Left kidney (tissue), 2 donors: ENCODE data around the gene DRP2. TPM values are rescaled to one million over a fixed set of nuclear protein-coding genes. Genes with fewer than 3 reads are reported as not detected.
"Not testable (repeated sequence)": the region's sequence is repeated elsewhere in the genome, so short reads cannot be mapped to it uniquely, and the experiment has no call there.

ENCODE experiments used
- DNase-seq: peaks from one replicate; pipeline ENCODE4 v3.0.0-alpha.2; 2013
- polyA plus RNA-seq: library from polyadenylated mRNA; unstranded; fragments of 120-200 nt; gene quantifications from one replicate; pipeline ENCODE4 v1.2.1, GENCODE V29; 2013; ENCODE audit not compliant: insufficient read length

The DRP2 gene
- polyA plus RNA-seq, 1 donor: 2.3 TPM

- no peak for DNase-seq
Measured at GRCh38 chrX:101232316-101232715, 12.7 kb downstream of the DRP2 start.

- no peak for DNase-seq
Measured at GRCh38 chrX:101237041-101237440, 17.5 kb downstream of the DRP2 start.

GRCh38 chrX:101241531-101241930 lies 21.9 kb downstream of the DRP2 start:
- DNase-seq: no peak

GRCh38 chrX:101252634-101253033 lies 33.0 kb downstream of the DRP2 start:
- no peak for DNase-seq

- no peak for DNase-seq
Measured at GRCh38 chrX:101257448-101258258, 38.1 kb downstream of the DRP2 start.

- DNase-seq: no peak
Measured at GRCh38 chrX:101258259-101258581, 38.6 kb downstream of the DRP2 start.

GRCh38 chrX:101260435-101260834 lies 40.8 kb downstream of the DRP2 start:
- DNase-seq: no peak

- DNase-seq: no peak
Measured at GRCh38 chrX:101262590-101262989, 43.0 kb downstream of the DRP2 start.

- DNase-seq: no peak
Measured at GRCh38 chrX:101263766-101264165, 44.2 kb downstream of the DRP2 start.

- DNase-seq: no peak
Measured at GRCh38 chrX:101265869-101266428, 46.4 kb downstream of the DRP2 start.

GRCh38 chrX:101274198-101274597 lies 54.6 kb downstream of the DRP2 start:
- no peak for DNase-seq

GRCh38 chrX:101276238-101276637 lies 56.7 kb downstream of the DRP2 start:
- DNase-seq: no peak

GRCh38 chrX:101287402-101287801 lies 67.8 kb downstream of the DRP2 start:
- peak; percentile 53 for DNase-seq

- DNase-seq: peak; percentile 10
Measured at GRCh38 chrX:101290957-101291603, 71.5 kb downstream of the DRP2 start, which contains the start of gene TAF7L. TSS of gene TAF7L (minus strand) at chrX:101291334. CDS start at chrX:101287543, 3,791 bp downstream.

GRCh38 chrX:101295603-101296002 lies 76.0 kb downstream of the DRP2 start:
- not testable (repeated sequence) for DNase-seq

- no peak for DNase-seq
Measured at GRCh38 chrX:101303790-101304189, 84.2 kb downstream of the DRP2 start.

Other genes with a start within 250 kb of the DRP2 start
- gene TRMT2B, start 167.7 kb upstream of the DRP2 start, polyA plus RNA-seq: 14.6 TPM
- gene TMEM35A, start 140.9 kb upstream of the DRP2 start, polyA plus RNA-seq: 7.9 TPM
- 13.9 TPM for gene CENPI, start 121.6 kb upstream of the DRP2 start, polyA plus RNA-seq
- gene TAF7L, start 71.5 kb downstream of the DRP2 start, polyA plus RNA-seq: 0.67 TPM
- 22.0 TPM for gene TIMM8A, start 129.0 kb downstream of the DRP2 start, polyA plus RNA-seq
- 2.3 TPM for gene BTK, start 166.4 kb downstream of the DRP2 start, polyA plus RNA-seq
- 1,055 TPM for gene RPL36A, start 171.2 kb downstream of the DRP2 start, polyA plus RNA-seq
- 39.4 TPM for gene GLA, start 188.1 kb downstream of the DRP2 start, polyA plus RNA-seq
- 145 TPM for gene HNRNPH2, start 188.4 kb downstream of the DRP2 start, polyA plus RNA-seq